Spleen (tissue), 11 donors: ENCODE data around the gene ZBTB4. TPM values are rescaled to one million over a fixed set of nuclear protein-coding genes. Genes with fewer than 3 reads are reported as not detected.

ENCODE experiments used
- DNase-seq: peaks from one replicate; pipeline ENCODE4 v3.0.0-alpha.2; 2020
- H3K27ac ChIP-seq, 8 donors: fragments of 200-600 bp; sonication (generic) in 7 of 8; 1 replicate in 4 of 8; 2 replicates in 4 of 8; pipeline versions ENCODE4 v1.5.0 to v1.8.0; 2016 to 2021; ENCODE audit warnings: inconsistent platforms in 4 of 8, mild to moderate bottlenecking in 4 of 8, moderate library complexity in 1 of 8
- H3K27me3 ChIP-seq, 7 donors: fragments of 200-600 bp; sonication (generic) in 6 of 7; replicated peaks in 1 of 7; 1 replicate in 4 of 7; 2 replicates in 3 of 7; pipeline versions ENCODE4 v1.5.0 to v1.8.0; 2016 to 2021; ENCODE audit warnings: inconsistent platforms in 3 of 7, mild to moderate bottlenecking in 1 of 7
- H3K36me3 ChIP-seq, 6 donors: fragments of 200-600 bp; sonication (generic) in 5 of 6; 1 replicate in 4 of 6; 2 replicates in 2 of 6; pipeline versions ENCODE4 v1.5.0 to v1.8.0; 2016 to 2021; ENCODE audit warnings: inconsistent platforms in 2 of 6
- H3K4me1 ChIP-seq, 6 donors: fragments of 200-600 bp; sonication (generic) in 5 of 6; 1 replicate in 3 of 6; 2 replicates in 3 of 6; pipeline versions ENCODE4 v1.5.0 to v1.8.0; 2016 to 2021; ENCODE audit warnings: inconsistent platforms in 3 of 6
- H3K4me3 ChIP-seq, 8 donors: fragments of 200-600 bp; sonication (generic) in 7 of 8; 1 replicate in 4 of 8; 2 replicates in 4 of 8; pipeline versions ENCODE4 v1.5.0 to v1.8.0; 2016 to 2021; ENCODE audit warnings: inconsistent platforms in 4 of 8, mild to moderate bottlenecking in 4 of 8, moderate library complexity in 2 of 8
- H3K9me3 ChIP-seq, 8 donors: fragments of 200-600 bp; sonication (generic) in 7 of 8; 1 replicate in 4 of 8; 2 replicates in 4 of 8; pipeline versions ENCODE4 v1.5.0 to v1.8.0; 2016 to 2021; ENCODE audit warnings: inconsistent platforms in 4 of 8
- CTCF ChIP-seq, 11 experiments: fragments of 200-600 bp in 7 of 11; fragments of 450-650 bp in 4 of 11; sonication (generic) in 4 of 11; IDR thresholded peaks in 8 of 11; conservative IDR thresholded peaks in 3 of 11; 1 replicate in 7 of 11; 2 replicates in 4 of 11; pipeline versions ENCODE4 v1.4.0 to v1.8.0; 2016 to 2021; ENCODE audit warnings: antibody characterized with exemption in 11 of 11, inconsistent platforms in 4 of 11, mild to moderate bottlenecking in 1 of 11
- POLR2A ChIP-seq, 3 donors: fragments of 450-650 bp; IDR thresholded peaks; one replicate each; pipeline ENCODE4 v1.5.1; 2017; ENCODE audit warnings: antibody characterized with exemption in 3 of 3, mild to moderate bottlenecking in 1 of 3
- POLR2AphosphoS5 ChIP-seq, 3 donors: sonication (generic); formaldehyde crosslinking; IDR thresholded peaks; one replicate each; pipeline ENCODE4 v1.5.1; 2017; ENCODE audit warnings: antibody characterized with exemption in 3 of 3
- WGBS, 5 donors: extraction: QIAGEN DNeasy Blood & Tissue Kit in 3 of 5; methylation state at CpG; one replicate each; pipeline versions ENCODE4 v1.1.5 to v1.1.7; 2013 to 2018; 5-methylcytosine and 5-hydroxymethylcytosine counted together
- intact Hi-C: fragments of 100-400 bp; cut with DNase I; formaldehyde crosslinking; loops from one replicate; pipeline ENCODE4 v1.15.0; 2023; ENCODE audit warnings: low total_unique reads
- polyA plus RNA-seq, 3 donors: library from polyadenylated mRNA; stranded (reverse); fragments of 200-250 nt; gene quantifications; one replicate each; pipeline ENCODE4 v1.2.1, GENCODE V29; 2013
- total RNA-seq, 7 donors: library from RNA; depleted of rRNA in 3 of 7; stranded (reverse); fragments of >200 nt in 3 of 7; fragmentation: NEBNext Ultra II Directional in 4 of 7; extraction: Animal tissue kit (Norgen Biotek cat#: 25700) in 4 of 7; gene quantifications; one replicate each; pipeline versions ENCODE4 v1.1.0 to v1.2.1, GENCODE V29; 2016 to 2021
- donor health status: healthy with polysubstance abuse.
- donor health status: DM: no; HTN: no; CAD: no; lungs with moderate emphysema.
- donor health status: DM: no; HTN: no; CAD: no.
- donor health status: Bipolar disorder and iron deficiency.
- donor health status: healthy.
- donor health status: DM: no; HTN: no; CAD: no.
- donor health status: DM: yes; HTN: yes; CAD: no.

ZBTB4 gene
- total and polyA plus RNA-seq, 10 donors, result 10.5 to 68.8 (median 42.2) TPM

- intact Hi-C loops, result no loop called here
- no peak for TF ChIP-seq POLR2A (IDR thresholded peaks at IDR 0.05)
- no peak for TF ChIP-seq CTCF (IDR thresholded peaks at IDR 0.05 in 8 of 11, conservative IDR thresholded peaks at IDR 0.05 in 3 of 11)
- no peak for TF ChIP-seq POLR2AphosphoS5 (IDR thresholded peaks at IDR 0.05)
- 85 to 97% (median 87%) methylated on average over 7 to 14 of the region's 14 CpGs for WGBS, 5 donors
- no peak for DNase-seq
- Histone ChIP-seq H3K4me1 (no peaks in the 10 kb centered on the region), H3K36me3 (peaks cover 0 to 7% (median 0%) of the 10 kb centered on the region in 6 donors), H3K27me3 (no peaks in the 10 kb centered on the region), H3K27ac (no peak overlapping the region), H3K4me3 (no peak overlapping the region), H3K9me3 (no peaks in the 10 kb centered on the region)
Measured at GRCh38 chr17:7414837-7415236, 64.6 kb downstream of the ZBTB4 start.

GRCh38 chr17:7413346-7413985 is 66.0 kb downstream of the ZBTB4 start:
- H3K9me3 ChIP-seq, result no peaks in the 10 kb centered on the region
- H3K36me3 ChIP-seq, result peaks cover 0 to 7% (median 0%) of the 10 kb centered on the region in 6 donors
- DNase-seq, result no peak
- peaks cover 0 to 6% (median 0%) of the 10 kb centered on the region in 7 donors for H3K27me3 ChIP-seq
- peak overlapping the region in 5 of 8 donors; percentile 5 to 33 (median 23) for H3K27ac ChIP-seq
- WGBS, 5 donors, result 56 to 81% (median 75%) methylated on average over 3 to 6 of the region's 6 CpGs
- no peak overlapping the region for H3K4me3 ChIP-seq
- TF ChIP-seq POLR2A (IDR thresholded peaks at IDR 0.05) (no peak), POLR2AphosphoS5 (IDR thresholded peaks at IDR 0.05) (no peak), CTCF (IDR thresholded peaks at IDR 0.05 in 8 of 11, conservative IDR thresholded peaks at IDR 0.05 in 3 of 11) (no peak)
- intact Hi-C loops, result no loop called here
- H3K4me1 ChIP-seq, result peaks cover 0 to under 1% (median 0%) of the 10 kb centered on the region in 6 donors

DNA sequence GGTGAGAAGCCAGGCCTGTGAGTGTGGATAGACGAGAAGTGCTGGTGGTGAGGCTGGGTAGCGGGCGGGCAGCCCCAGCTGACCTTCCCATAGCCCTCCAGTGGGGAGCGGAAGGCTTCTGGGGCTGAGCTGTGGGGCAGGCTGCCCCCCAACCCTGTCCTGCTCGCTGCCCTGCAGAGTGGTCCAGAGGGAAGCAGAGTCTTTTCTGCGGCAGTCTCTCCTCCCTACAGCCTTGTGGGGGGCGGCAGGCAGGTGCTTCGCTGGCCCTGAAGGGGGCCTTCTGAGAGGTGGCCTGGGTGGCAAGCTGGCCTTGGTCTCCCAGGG is 68.0 kb downstream of the ZBTB4 start:
- 89 to 98% (median 94%) methylated on average over 5 to 8 of the region's 8 CpGs for WGBS, 5 donors
- no peak for DNase-seq
- TF ChIP-seq CTCF (IDR thresholded peaks at IDR 0.05 in 8 of 11, conservative IDR thresholded peaks at IDR 0.05 in 3 of 11), result no peak
- no peak for TF ChIP-seq POLR2AphosphoS5 (IDR thresholded peaks at IDR 0.05)
- no peak for TF ChIP-seq POLR2A (IDR thresholded peaks at IDR 0.05)
- peaks cover 0 to 14% (median 0%) of the 10 kb centered on the region in 7 donors for H3K27me3 ChIP-seq
- H3K27ac ChIP-seq, result no peak overlapping the region
- intact Hi-C loops, result no loop called here
- no peak overlapping the region for H3K4me3 ChIP-seq
- H3K4me1 ChIP-seq, result peaks cover 0 to 10% (median 0%) of the 10 kb centered on the region in 6 donors
- no peaks in the 10 kb centered on the region for H3K36me3 ChIP-seq
- H3K9me3 ChIP-seq, result no peaks in the 10 kb centered on the region

DNA sequence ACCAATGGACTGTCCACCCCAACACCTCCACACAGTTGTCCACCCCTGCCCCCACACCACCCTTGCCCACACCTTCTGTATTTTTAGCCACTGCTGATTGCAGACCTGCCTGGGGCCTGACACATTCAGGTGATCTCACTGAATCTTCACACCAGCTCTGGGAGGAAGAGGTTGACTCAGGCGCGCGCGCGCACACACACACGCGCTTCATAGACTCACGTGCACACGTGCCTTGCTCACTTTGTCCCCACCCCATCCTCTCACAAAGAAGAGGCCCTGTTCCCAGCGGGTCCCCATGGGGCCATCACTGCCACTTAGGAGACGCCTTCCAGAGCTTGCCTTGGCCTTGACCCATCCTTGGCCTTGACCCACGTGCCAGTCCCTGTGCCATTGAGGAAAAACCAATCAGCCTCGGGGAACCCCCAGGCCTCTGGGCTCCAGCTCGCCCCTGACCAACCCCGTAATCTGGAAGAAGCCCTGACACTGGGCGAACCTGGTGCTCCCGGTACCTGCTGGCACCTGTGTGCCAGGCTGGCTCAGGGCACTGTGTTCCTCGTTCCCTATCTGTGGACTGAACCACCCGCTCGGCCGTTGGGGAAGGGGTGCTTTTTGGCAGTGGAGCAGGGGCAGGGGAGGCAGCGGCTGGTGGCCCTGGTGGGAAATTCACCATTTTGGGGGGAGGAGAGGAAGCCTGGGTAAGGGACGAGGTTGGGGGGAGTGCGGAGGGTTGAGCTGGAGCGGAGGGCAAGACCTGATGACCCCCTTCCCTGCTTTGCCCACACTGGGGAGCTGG is 68.6 kb downstream of the ZBTB4 start:
- Histone ChIP-seq H3K36me3 (no peaks in the 10 kb centered on the region), H3K4me1 (peaks cover 0 to 11% (median 2%) of the 10 kb centered on the region in 6 donors), H3K27me3 (peaks cover 0 to 16% (median 0%) of the 10 kb centered on the region in 7 donors), H3K9me3 (no peaks in the 10 kb centered on the region), H3K27ac (no peak overlapping the region), H3K4me3 (no peak overlapping the region)
- WGBS, 5 donors, result 86 to 93% (median 90%) methylated on average over 25 of the region's 25 CpGs
- DNase-seq, result no peak
- intact Hi-C loops, result no loop called here
- TF ChIP-seq POLR2AphosphoS5 (IDR thresholded peaks at IDR 0.05) (no peak), CTCF (IDR thresholded peaks at IDR 0.05 in 8 of 11, conservative IDR thresholded peaks at IDR 0.05 in 3 of 11) (no peak), POLR2A (IDR thresholded peaks at IDR 0.05) (no peak)
